ENCODE data around the gene VSTM5. TPM values are rescaled to one million over a fixed set of nuclear protein-coding genes. Genes with fewer than 3 reads are reported as not detected.
"Not testable (repeated sequence)": the region's sequence is repeated elsewhere in the genome, so short reads cannot be mapped to it uniquely, and the experiment has no call there.

VSTM5 gene
- total RNA-seq, 1 experiment from 2014 or later: 0.76 TPM

DNA sequence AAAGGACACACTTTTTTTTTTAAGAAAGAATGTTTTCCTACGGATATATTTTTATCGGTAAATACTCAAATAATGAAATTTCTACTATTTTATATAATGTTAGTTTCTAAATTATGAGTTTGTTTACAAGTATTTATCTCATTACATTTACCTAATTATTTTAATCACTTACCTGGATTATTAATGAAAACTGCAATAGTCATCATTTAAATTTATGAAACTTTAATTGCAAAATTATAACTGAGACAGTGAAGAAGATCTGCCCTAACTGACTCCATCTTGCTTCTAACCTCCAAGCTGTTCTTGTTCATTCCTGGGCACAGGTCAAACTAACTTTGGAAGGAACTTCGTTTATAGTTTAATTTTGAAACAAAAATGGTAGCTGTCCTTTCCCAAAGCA is 25.2 kb upstream of the VSTM5 start:
- Mint-ChIP-seq H3K9me3 (ENCODE audit: low read depth, unreplicated experiment) (no peaks in the 10 kb centered on the region), H3K27me3 (ENCODE audit: unreplicated experiment) (no peaks in the 10 kb centered on the region), H3K4me1 (ENCODE audit: low read depth, unreplicated experiment) (no peaks in the 10 kb centered on the region), H3K4me3 (ENCODE audit: low read depth, unreplicated experiment) (no peak overlapping the region), H3K27ac (ENCODE audit: unreplicated experiment) (no peak overlapping the region), H3K36me3 (ENCODE audit: insufficient read depth, unreplicated experiment) (no peaks in the 10 kb centered on the region)
- DNase-seq: no peak
- BruUV-seq (replicated peaks): no TSS peak
- CTCF ChIA-PET: no interaction called here
- intact Hi-C loops (cut with micrococcal nuclease; ENCODE audit: unreplicated experiment): no loop called here
- TF ChIP-seq CTCF (IDR thresholded peaks at IDR 0.05; ENCODE audit: unreplicated experiment): no peak

- TF ChIP-seq CTCF (IDR thresholded peaks at IDR 0.05; ENCODE audit: unreplicated experiment): no peak
- Mint-ChIP-seq H3K4me1 (ENCODE audit: low read depth, unreplicated experiment) (no peaks in the 10 kb centered on the region), H3K9me3 (ENCODE audit: low read depth, unreplicated experiment) (peaks cover 3% of the 10 kb centered on the region), H3K36me3 (ENCODE audit: insufficient read depth, unreplicated experiment) (no peaks in the 10 kb centered on the region), H3K4me3 (ENCODE audit: low read depth, unreplicated experiment) (no peak overlapping the region), H3K27ac (ENCODE audit: unreplicated experiment) (no peak overlapping the region), H3K27me3 (ENCODE audit: unreplicated experiment) (no peaks in the 10 kb centered on the region)
- intact Hi-C loops (cut with micrococcal nuclease; ENCODE audit: unreplicated experiment): no loop called here
- BruUV-seq (replicated peaks): no TSS peak
- no peak for DNase-seq
- CTCF ChIA-PET: no interaction called here
Observed at GRCh38 chr11:93871526-93871925, 21.1 kb upstream of the VSTM5 start.

DNA sequence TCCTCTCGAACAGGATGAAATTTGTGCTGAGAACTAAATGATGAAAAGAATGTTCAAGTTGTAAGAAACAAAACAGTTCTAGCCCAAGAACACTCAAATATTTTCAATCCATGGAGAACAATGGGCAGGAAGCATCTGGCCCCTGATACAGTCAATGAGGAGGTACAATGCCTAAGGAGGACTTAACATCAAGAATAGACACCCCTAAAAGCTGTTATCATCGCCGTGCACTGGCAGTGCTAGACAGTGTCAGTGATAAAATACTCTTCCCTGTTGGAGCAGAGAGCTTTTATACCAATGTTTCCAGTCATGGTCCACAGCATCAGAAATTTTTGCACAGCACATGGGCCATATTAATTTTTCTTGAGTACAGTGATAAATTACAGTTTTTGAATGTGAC is 20.2 kb upstream of the VSTM5 start:
- Mint-ChIP-seq H3K36me3 (ENCODE audit: insufficient read depth, unreplicated experiment) (no peaks in the 10 kb centered on the region), H3K4me3 (ENCODE audit: low read depth, unreplicated experiment) (no peak overlapping the region), H3K27me3 (ENCODE audit: unreplicated experiment) (no peaks in the 10 kb centered on the region), H3K27ac (ENCODE audit: unreplicated experiment) (no peak overlapping the region), H3K4me1 (ENCODE audit: low read depth, unreplicated experiment) (no peaks in the 10 kb centered on the region), H3K9me3 (ENCODE audit: low read depth, unreplicated experiment) (peaks cover 3% of the 10 kb centered on the region)
- no TSS peak for BruUV-seq (replicated peaks)
- intact Hi-C loops (cut with micrococcal nuclease; ENCODE audit: unreplicated experiment): no loop called here
- DNase-seq: no peak
- CTCF ChIA-PET: no interaction called here
- TF ChIP-seq CTCF (IDR thresholded peaks at IDR 0.05; ENCODE audit: unreplicated experiment): no peak

DNA sequence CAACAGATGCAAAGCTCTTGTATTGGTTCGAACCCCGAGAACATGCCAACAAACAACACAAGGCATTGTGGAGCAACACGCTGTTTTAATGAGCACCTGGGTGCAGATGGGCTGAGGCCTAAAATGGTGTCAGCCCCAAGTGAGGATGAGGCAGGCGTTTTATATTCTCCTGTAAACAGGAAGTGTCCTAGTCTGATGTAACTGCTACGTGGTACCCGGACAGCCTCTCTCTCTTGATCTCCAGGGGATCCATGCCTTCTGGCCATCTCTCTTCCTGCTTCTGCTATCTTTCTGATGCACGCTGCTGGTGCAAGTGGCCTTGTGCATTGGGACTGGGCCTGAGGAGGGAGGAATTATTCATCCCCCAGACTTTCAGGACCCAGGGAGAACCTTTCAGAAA is 19.4 kb upstream of the VSTM5 start:
- H3K27ac Mint-ChIP-seq (ENCODE audit: unreplicated experiment): no peak overlapping the region

DNA sequence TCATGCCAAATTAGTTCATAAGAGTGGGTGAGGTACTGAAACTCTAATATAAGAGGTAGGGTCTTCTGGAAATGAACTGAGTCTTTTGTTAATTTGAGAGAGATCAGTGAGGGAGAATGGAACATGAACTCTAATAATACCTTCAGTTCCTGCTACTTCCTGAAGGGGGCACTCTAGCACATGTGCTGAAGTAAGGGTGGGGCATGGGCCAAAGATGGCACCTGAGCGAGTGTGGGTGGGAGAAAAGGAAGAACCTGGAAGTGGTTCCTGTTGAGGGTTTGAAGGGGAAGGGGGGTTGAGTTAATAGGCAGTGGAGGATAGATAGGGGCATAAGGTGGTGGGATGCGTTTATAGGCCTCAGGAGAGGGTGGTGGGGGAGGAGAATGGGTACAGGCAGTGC is 18.0 kb upstream of the VSTM5 start:
- BruUV-seq (replicated peaks); DNase-seq: not testable (repeated sequence)

More for the DNA sequence above, 19.4 kb upstream of the VSTM5 start:
- H3K9me3 Mint-ChIP-seq (ENCODE audit: low read depth, unreplicated experiment): peaks cover 3% of the 10 kb centered on the region
- CTCF ChIA-PET: no interaction called here
- intact Hi-C loops (cut with micrococcal nuclease; ENCODE audit: unreplicated experiment): no loop called here
- no peak for DNase-seq
- no peaks in the 10 kb centered on the region for H3K36me3 Mint-ChIP-seq (ENCODE audit: insufficient read depth, unreplicated experiment)
- no peaks in the 10 kb centered on the region for H3K27me3 Mint-ChIP-seq (ENCODE audit: unreplicated experiment)
- no peaks in the 10 kb centered on the region for H3K4me1 Mint-ChIP-seq (ENCODE audit: low read depth, unreplicated experiment)
- H3K4me3 Mint-ChIP-seq (ENCODE audit: low read depth, unreplicated experiment): no peak overlapping the region
- BruUV-seq (replicated peaks): no TSS peak
- TF ChIP-seq CTCF (IDR thresholded peaks at IDR 0.05; ENCODE audit: unreplicated experiment): no peak

More for the DNA sequence above, 18.0 kb upstream of the VSTM5 start:
- H3K4me3 Mint-ChIP-seq (ENCODE audit: low read depth, unreplicated experiment); intact Hi-C loops (cut with micrococcal nuclease; ENCODE audit: unreplicated experiment); CTCF ChIA-PET; H3K9me3 Mint-ChIP-seq (ENCODE audit: low read depth, unreplicated experiment); H3K27me3 Mint-ChIP-seq (ENCODE audit: unreplicated experiment); H3K27ac Mint-ChIP-seq (ENCODE audit: unreplicated experiment); H3K4me1 Mint-ChIP-seq (ENCODE audit: low read depth, unreplicated experiment); H3K36me3 Mint-ChIP-seq (ENCODE audit: insufficient read depth, unreplicated experiment): not testable (repeated sequence)

All from Calu3 (cell line).